Measurements from ENCODE around the gene SEMA4B.

DNA sequence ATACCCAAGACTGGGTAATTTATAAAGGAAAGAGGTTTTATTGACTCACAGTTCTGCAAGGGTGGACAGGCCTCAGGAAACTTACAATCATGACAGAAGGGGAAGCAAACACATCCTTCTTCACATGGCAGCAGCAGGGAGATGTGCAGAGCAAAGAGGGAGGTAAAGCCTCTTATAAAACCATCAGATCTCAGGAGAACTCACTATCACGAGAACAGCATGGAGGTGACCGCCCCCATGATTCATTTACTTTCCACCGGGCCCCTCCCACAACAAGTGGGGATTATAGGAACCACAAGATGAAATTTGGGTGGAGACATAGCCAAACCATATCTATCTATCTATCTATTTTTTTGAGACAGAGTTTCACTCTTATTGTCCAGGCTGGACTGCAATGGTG, 38.2 kb downstream of the SEMA4B start:
- TF ChIP-seq CTCF (IDR thresholded peaks at IDR 0.05; ENCODE audit: insufficient read depth, low read length, poor library complexity, severe bottlenecking) (no peak), EZH2phosphoT487 (conservative IDR thresholded peaks at IDR 0.05; ENCODE audit: low read length) (no peak)
